GM12878 (cell line): Measurements from ENCODE around the gene ZCCHC3. TPM values are rescaled to one million over a fixed set of nuclear protein-coding genes. Genes with fewer than 3 reads are reported as not detected.

Experiments used
- ASH2L ChIP-seq: fragments of 300-600, 200-600 bp; sonication (generic); IDR thresholded peaks from 2 replicates; pipeline ENCODE4 v1.6.1; 2017; ENCODE audit warnings: low read depth, mild to moderate bottlenecking, borderline replicate concordance
- BCL11A ChIP-seq: IDR thresholded peaks from 2 replicates; pipeline ENCODE4 v1.6.1; 2011; ENCODE audit warnings: low read depth, low read length
- CEBPZ ChIP-seq: fragments of 150-350 bp; IDR thresholded peaks from 2 replicates; pipeline ENCODE4 v1.6.1; 2016; ENCODE audit warnings: low read depth, low read length
- CREM ChIP-seq: IDR thresholded peaks from 2 replicates; pipeline ENCODE4 v1.6.1; 2014; ENCODE audit warnings: antibody characterized with exemption, low read depth
- ELK1 ChIP-seq: IDR thresholded peaks from 2 replicates; pipeline ENCODE4 v1.6.1; 2012; ENCODE audit warnings: low read depth, low read length, improper control_type of control experiment
- ESRRA ChIP-seq: IDR thresholded peaks from 2 replicates; pipeline ENCODE4 v1.6.1; 2012; ENCODE audit warnings: mild to moderate bottlenecking, low read length, improper control_type of control experiment
- GABPA ChIP-seq: IDR thresholded peaks from 2 replicates; pipeline ENCODE4 v1.6.1; 2014; ENCODE audit warnings: antibody characterized with exemption, low read depth, mild to moderate bottlenecking, inconsistent platforms
- GATAD2B ChIP-seq: fragments of 450-650 bp; conservative IDR thresholded peaks from 2 replicates; pipeline ENCODE4 v1.6.1; 2017; ENCODE audit warnings: low read depth, mild to moderate bottlenecking, moderate library complexity
- HDGF ChIP-seq: fragments of 450-650 bp; IDR thresholded peaks from 2 replicates; pipeline ENCODE4 v1.6.1; 2016; ENCODE audit warnings: antibody characterized with exemption
- MEF2B ChIP-seq: fragments of 450-650 bp; IDR thresholded peaks from 2 replicates; pipeline ENCODE4 v1.6.1; 2018; ENCODE audit warnings: mild to moderate bottlenecking, moderate library complexity; ENCODE audit not compliant: partially characterized antibody, poor library complexity, severe bottlenecking
- MYB ChIP-seq: fragments of 150-350 bp; IDR thresholded peaks from 2 replicates; pipeline ENCODE4 v1.6.1; 2014; ENCODE audit warnings: mild to moderate bottlenecking, low read depth, low read length, borderline replicate concordance
- NFYA ChIP-seq: IDR thresholded peaks from 2 replicates; pipeline ENCODE4 v1.6.1; 2011; ENCODE audit warnings: low read depth, mild to moderate bottlenecking, low read length, improper control_type of control experiment, borderline replicate concordance
- RAD21 ChIP-seq: IDR thresholded peaks from 2 replicates; pipeline ENCODE4 v1.6.1; 2011; ENCODE audit warnings: mild to moderate bottlenecking, low read depth, low read length, moderate library complexity; ENCODE audit not compliant: insufficient read depth
- SREBF2 ChIP-seq: IDR thresholded peaks from 2 replicates; pipeline ENCODE4 v1.6.1; 2012; ENCODE audit warnings: mild to moderate bottlenecking, low read length
- STAT3 ChIP-seq: IDR thresholded peaks from 2 replicates; pipeline ENCODE4 v1.6.1; 2011; ENCODE audit warnings: low read depth, low read length, improper control_type of control experiment
- SUPT20H ChIP-seq: IDR thresholded peaks from 2 replicates; pipeline ENCODE4 v1.6.1; 2011; ENCODE audit warnings: low read depth, mild to moderate bottlenecking, low read length, moderate library complexity, borderline replicate concordance; ENCODE audit not compliant: control insufficient read depth
- SUZ12 ChIP-seq: fragments of 200-600 bp; sonication (generic); IDR thresholded peaks from one replicate; pipeline ENCODE4 v1.6.1; 2018; ENCODE audit warnings: antibody characterized with exemption, mild to moderate bottlenecking; ENCODE audit not compliant: unreplicated experiment
- TCF12 ChIP-seq: IDR thresholded peaks from 2 replicates; pipeline ENCODE4 v1.6.1; 2011; ENCODE audit warnings: low read depth, mild to moderate bottlenecking, low read length
- USF1 ChIP-seq: IDR thresholded peaks from 2 replicates; pipeline ENCODE4 v1.6.1; 2011; ENCODE audit warnings: borderline replicate concordance, low read depth, mild to moderate bottlenecking, moderate library complexity, mixed read lengths, low read length; ENCODE audit not compliant: insufficient read depth; ENCODE audit errors: extremely low read length
- YBX1 ChIP-seq: fragments of 450-650 bp; IDR thresholded peaks from 2 replicates; pipeline ENCODE4 v1.6.1; 2016; ENCODE audit warnings: antibody characterized with exemption
- ZNF274 ChIP-seq: IDR thresholded peaks from one replicate; pipeline ENCODE4 v1.8.0; 2011; ENCODE audit not compliant: insufficient read length, insufficient read depth
- ZNF592 ChIP-seq: fragments of 450-650 bp; IDR thresholded peaks from 2 replicates; pipeline ENCODE4 v1.6.1; 2017; ENCODE audit warnings: mild to moderate bottlenecking, moderate library complexity
- polyA plus RNA-seq, 11 experiments: library from polyadenylated mRNA; depleted of rRNA in 4 of 11; unstranded in 6 of 11; stranded (reverse) in 5 of 11; fragments of >200 nt; fragmentation: Nextera tagmentation in 4 of 11; fragmentation: Illumina TruSeq in 1 of 11; extraction: Ambion mirVana in 4 of 11; extraction: Trizol in 1 of 11; gene quantifications; 1 replicate in 1 of 11; 2 replicates in 10 of 11; pipeline versions ENCODE4 v1.2.1 to v1.2.3, GENCODE V29; 2011 to 2016; ENCODE audit warnings: inconsistent platforms in 2 of 11, missing spikeins in 2 of 11, low read depth in 1 of 11
- total RNA-seq, 4 experiments: library from RNA; depleted of rRNA in 3 of 4; stranded (reverse); fragments of >200 nt in 3 of 4; fragmentation: Illumina TruSeq in 1 of 4; extraction: Trizol in 1 of 4; gene quantifications; 2 replicates each; pipeline versions ENCODE4 v1.2.1 to v1.2.3, GENCODE V29; 2013 to 2021

The ZCCHC3 gene
- total and polyA plus RNA-seq, 10 of the 15 experiments (the other 5 are each of a cell fraction or from before 2014, with no cell fraction given): 5.3 to 36.1 (median 17.2) TPM

- no peak for TF ChIP-seq ZNF592
- 0 out of 2 replicates have a peak, but pooled peaks have one; percentile 5 for TF ChIP-seq TCF12
- no peak for TF ChIP-seq STAT3
- no peak for TF ChIP-seq ELK1
- TF ChIP-seq NFYA: no peak
- TF ChIP-seq USF1: no peak
- no peak for TF ChIP-seq BCL11A
- TF ChIP-seq MEF2B: no peak
- TF ChIP-seq ASH2L: no peak
- TF ChIP-seq SUPT20H: no peak
- TF ChIP-seq SREBF2: no peak
- 0 out of 2 replicates have a peak, but pooled peaks have one; percentile 10 for TF ChIP-seq CREM
- no peak for TF ChIP-seq ESRRA
- no peak for TF ChIP-seq YBX1
- no peak for TF ChIP-seq GABPA
- no peak for TF ChIP-seq SUZ12
- 0 out of 2 replicates have a peak, but pooled peaks have one; percentile 3 for TF ChIP-seq GATAD2B
- no peak for TF ChIP-seq MYB
- no peak for TF ChIP-seq ZNF274
- no peak for TF ChIP-seq CEBPZ
- no peak for TF ChIP-seq RAD21
- no peak for TF ChIP-seq HDGF
These were observed 29.3 kb downstream of the ZCCHC3 start (continued) for GRCh38 chr20:326645-327185.
